ENCODE measurements around the gene PIP5K1A.

PIP5K1A gene

DNA sequence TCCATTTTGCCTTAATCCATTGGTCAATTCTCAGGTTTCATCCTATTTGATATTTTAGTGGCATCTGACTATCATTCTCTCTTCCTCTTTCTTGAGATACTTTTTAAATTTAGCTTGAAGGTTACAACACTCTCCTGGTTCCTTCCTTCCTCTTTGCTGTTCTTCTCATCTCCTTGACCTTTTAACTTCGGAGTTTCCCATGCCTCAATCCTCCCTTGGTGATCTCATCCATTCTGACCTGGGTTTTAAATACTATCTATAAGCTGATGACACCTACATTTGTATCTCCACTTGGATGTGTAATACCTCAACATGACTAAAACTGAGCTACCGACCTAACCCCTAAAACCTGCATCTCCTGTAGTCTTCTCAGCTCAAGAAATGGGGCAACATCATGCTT lies 78.9 kb downstream of the PIP5K1A start:
- TF ChIP-seq, protein P1, sequence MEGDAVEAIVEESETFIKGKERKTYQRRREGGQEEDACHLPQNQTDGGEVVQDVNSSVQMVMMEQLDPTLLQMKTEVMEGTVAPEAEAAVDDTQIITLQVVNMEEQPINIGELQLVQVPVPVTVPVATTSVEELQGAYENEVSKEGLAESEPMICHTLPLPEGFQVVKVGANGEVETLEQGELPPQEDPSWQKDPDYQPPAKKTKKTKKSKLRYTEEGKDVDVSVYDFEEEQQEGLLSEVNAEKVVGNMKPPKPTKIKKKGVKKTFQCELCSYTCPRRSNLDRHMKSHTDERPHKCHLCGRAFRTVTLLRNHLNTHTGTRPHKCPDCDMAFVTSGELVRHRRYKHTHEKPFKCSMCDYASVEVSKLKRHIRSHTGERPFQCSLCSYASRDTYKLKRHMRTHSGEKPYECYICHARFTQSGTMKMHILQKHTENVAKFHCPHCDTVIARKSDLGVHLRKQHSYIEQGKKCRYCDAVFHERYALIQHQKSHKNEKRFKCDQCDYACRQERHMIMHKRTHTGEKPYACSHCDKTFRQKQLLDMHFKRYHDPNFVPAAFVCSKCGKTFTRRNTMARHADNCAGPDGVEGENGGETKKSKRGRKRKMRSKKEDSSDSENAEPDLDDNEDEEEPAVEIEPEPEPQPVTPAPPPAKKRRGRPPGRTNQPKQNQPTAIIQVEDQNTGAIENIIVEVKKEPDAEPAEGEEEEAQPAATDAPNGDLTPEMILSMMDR (IDR thresholded peaks at IDR 0.05; ENCODE audit: low read depth, low read length) = no peak
- no peak for DNase-seq (ENCODE audit: extremely low read depth, low read depth)

DNA sequence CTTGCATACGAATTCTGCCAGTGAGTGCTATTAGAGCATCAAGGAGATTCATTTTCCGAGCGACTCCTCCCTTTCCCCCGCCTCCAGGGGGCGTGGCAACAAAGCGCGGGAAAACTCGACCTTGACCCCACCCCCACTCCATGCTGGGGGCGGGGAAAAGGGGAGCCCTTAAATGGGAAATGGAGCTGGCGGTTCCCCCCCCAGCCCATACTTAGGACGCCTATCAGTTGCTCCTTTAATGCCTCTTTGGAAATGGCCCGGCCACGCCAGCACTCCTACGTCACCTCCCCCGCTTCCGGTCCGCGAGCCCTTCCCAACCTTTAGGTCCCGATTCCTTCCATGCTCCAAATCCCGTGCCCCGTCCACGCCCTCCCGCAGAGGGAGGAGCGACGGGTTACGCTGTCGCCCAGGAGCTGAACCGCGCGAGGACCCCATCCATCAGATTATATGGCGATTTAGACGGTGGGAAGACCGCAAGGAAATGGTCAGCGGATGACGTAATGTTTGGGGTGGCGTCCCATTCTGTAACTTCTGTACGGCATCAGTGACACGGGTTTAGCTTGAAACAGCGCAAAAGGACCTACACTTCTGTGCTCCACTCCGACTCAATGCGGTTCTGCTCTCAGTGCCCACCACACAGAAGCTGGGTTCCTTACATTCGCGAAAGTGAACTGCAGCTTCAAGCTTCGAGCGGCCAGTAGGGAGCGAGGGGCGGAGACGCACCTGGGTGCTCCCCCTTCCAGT lies 83.0 kb downstream of the PIP5K1A start:
- TF ChIP-seq, protein P1 (IDR thresholded peaks at IDR 0.05; ENCODE audit: low read depth, low read length) = no peak; the same call in 1 of the 2 replicates
- DNase-seq (ENCODE audit: extremely low read depth, low read depth) = peak; percentile 96

DNA sequence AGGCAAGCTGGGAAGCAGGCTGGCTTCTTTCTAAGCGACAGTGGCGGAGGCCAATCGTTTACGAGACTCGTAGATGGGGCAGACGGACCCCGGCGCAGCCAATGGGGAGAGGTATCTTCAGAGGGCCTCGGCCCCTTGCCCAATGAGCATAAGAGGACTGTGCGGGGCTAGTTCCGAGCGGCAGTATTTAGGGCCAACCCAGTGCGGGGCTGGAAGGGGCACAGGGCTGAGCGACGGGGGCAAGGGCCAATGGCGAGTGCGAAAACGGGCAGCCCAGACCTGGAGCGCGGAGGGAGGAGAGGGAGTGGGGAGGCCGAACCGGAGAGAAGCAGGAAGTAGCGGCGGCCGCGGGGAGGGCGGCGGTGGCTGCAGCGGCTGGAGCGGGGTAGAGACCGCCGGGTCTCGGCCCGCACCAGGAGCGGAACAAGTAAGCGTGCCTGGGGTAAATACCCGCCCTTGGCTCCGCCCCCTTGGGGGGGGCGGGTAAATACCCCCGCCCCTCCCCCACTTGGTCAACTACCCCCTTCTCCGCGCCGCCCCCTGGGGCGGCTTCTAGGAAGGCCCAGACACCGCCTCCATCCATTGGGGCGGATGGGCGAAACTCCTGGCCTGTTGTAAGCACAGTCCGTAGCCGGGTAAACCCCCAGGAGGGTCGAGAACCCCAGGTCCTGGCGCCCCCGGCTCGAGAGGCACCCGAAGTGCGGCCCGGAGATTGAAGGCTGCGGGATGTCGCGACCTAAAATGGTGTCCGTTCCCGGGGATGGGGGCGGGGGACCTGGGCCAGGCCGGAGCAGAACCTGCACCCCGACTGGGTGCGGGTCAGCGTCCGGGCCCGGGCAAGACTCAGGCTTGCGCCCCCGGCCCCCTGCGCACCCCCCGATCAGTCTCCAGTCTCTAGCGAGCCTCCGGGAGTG lies 83.9 kb downstream of the PIP5K1A start, which contains the start of gene ZNF687:
Gene ZNF687 (plus strand): TSS at position 331 of the 914 bp plus-strand sequence. CDS start 3,993 bp downstream, outside the sequence.
- TF ChIP-seq, protein P1 (IDR thresholded peaks at IDR 0.05; ENCODE audit: low read depth, low read length) = no peak
- peak; percentile 100 for DNase-seq (ENCODE audit: extremely low read depth, low read depth)

DNA sequence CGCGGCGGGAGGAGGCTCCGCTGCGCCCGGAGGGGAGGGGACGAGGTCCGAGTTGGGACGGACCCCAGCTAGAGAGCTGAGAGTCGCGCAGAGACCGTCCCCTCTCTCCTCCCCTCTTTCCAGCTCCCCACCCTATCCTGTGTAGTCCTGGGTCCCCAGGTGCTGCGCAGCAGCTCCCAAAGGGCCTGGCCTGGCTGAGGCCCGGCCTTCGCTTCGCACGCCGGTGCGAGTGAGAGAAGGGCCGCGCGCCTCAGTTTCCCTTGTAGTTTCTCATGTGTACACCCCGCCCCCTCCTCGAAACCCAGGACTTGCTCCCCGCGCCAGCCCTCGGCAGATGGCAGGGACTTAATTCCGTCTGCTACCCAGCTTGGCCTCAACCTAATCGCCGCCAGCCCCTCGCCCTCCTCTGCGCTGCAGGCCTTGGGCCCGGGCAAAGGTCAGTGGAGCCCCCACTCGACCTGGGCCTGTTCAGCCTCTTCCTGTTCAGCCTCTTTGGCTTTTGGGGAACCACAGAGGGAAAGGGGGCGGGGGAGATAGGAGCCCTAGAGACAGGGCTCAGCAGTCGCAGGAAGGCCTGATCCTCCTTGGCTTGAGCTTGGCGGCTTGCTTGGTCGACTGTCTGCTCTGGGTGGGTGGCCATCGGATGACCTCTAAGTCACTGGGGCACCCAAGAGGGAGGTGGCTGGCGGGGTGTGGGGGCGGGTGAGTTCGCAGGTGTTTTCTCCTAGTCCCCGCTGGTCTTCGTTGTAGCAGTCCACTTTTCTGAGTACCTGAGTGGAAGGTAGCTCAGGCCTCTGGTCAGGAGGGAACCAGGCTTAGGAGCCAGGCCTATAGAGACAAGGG lies 84.8 kb downstream of the PIP5K1A start:
- TF ChIP-seq, protein P1 (IDR thresholded peaks at IDR 0.05; ENCODE audit: low read depth, low read length) = no peak
- no peak for DNase-seq (ENCODE audit: extremely low read depth, low read depth)

DNA sequence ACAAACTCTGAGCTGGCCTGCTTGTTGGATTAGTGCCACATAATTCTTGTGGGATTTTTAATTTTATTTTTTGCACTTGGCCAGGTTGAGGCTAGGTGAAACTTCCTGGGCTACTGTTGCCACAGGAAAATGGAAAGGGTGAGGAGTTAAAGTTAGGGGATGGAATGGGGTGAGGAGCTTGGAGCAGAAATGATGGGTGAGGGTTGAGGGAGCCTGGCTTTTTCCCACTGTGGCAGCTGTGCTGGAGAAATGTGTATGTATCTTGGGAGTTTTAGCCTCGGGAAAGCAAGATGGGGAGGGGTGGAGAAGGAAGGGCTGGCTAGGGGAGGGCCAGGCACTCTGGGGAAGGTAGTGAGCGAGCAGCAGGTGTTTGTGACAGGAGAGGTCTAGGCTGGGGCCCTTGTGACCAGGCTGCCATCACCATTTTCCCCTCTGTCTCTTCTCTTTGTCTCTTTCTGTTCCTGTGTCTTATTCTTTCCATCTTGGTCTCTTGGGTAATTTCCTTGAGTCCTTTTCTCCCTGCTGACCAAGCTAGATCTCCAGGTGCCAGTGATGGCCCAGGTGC lies 85.7 kb downstream of the PIP5K1A start:
- DNase-seq (ENCODE audit: extremely low read depth, low read depth) = no peak
- TF ChIP-seq, protein P1 (IDR thresholded peaks at IDR 0.05; ENCODE audit: low read depth, low read length) = no peak

DNA sequence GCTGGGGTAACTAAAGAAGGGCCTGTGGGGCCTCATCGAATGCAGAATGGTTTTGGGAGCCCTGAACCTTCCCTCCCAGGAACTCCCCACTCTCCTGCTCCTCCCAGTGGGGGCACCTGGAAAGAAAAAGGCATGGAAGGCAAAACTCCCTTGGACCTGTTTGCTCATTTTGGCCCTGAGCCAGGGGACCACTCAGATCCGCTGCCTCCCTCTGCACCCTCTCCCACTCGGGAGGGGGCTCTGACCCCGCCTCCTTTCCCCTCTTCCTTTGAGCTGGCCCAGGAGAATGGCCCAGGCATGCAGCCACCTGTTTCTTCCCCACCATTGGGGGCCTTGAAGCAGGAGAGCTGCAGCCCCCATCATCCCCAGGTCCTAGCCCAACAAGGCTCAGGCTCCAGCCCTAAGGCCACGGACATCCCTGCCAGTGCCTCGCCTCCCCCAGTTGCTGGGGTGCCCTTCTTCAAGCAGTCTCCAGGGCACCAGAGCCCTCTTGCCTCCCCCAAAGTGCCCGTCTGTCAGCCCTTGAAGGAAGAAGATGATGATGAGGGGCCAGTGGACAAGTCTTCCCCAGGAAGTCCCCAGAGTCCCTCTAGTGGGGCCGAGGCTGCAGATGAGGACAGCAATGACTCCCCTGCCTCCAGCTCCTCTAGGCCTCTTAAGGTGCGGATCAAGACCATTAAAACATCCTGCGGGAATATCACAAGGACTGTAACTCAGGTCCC lies 88.4 kb downstream of the PIP5K1A start:
- TF ChIP-seq, protein P1 (IDR thresholded peaks at IDR 0.05; ENCODE audit: low read depth, low read length) = no peak
- no peak for DNase-seq (ENCODE audit: extremely low read depth, low read depth)
